ENCODE measurements around the gene RWDD3.

Gene RWDD3

DNA sequence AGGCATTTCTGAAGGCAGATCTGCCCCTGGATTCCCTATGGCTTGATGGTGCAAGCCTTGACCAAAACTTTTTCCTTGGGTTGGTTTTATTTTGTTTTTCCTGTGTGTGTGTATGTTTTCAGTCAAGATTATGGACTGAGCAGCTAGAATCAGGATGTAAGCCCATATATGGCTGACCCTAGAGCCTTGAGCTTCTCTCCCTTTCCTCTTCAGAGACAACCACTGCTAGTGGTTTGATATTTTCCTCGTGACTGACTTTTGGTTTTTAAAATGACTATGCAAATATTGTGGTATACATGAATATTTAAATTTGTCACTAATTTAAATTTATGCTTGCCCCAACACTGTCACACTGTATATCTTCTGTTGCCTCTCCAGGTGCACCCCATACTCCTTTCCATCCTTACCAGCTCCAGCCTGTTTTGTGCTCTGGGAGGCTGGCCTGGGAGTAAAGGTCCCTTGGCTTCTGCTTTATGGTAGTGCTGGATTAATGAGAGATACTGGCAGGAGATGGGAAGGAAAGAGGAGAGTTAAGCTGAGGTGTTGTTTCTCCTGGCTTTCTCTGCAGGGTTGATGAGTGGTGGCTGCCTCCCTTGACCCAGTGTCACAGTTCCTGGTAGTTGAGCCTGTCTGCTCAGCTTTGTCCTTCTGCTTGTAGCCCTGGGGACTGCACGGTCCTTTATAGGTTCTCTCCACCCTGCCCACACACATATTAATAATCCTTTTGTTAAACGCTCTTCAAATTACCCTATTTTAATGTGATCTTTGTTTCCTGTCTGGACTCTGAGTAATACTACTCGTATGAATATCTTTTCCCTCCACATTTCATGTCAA, 44.4 kb downstream of the RWDD3 start:
- in situ Hi-C loops (cut with MboI; ENCODE audit: low sequenced_read_pairs): no loop called here

DNA sequence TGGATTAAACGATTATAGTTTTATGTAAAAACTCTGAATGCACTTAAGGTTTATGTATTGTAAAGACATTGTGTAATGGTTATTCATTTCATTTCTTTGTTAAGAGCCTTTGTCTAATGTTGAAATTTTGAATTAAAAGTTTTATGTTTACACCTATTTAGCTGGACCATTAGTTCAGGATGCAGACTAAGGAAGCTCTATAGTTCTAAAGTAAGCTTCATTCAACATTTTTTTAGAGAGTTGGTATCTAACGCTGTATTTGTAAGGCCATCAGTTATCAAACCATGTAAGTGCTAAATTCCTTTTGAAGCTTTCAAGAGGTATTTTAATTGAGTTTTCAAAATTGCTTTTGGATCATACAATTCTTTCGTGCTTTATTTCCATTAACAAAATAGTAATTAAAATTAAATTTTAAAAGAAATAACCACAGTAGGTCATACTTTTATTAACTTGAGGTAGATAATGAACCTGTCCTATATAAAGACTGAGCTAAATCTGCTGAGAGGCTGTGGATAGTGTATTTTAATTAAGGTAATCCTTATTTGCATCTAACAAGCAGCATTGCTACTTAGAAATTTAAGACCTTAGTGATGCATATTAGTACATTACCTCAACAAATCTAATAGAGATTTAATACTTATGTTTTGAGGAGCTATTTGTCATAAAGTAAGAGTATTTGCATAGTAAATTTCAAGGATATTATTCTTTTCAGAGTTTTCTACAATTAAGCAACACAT, 47.9 kb downstream of the RWDD3 start:
- in situ Hi-C loops (cut with MboI; ENCODE audit: low sequenced_read_pairs): no loop called here

DNA sequence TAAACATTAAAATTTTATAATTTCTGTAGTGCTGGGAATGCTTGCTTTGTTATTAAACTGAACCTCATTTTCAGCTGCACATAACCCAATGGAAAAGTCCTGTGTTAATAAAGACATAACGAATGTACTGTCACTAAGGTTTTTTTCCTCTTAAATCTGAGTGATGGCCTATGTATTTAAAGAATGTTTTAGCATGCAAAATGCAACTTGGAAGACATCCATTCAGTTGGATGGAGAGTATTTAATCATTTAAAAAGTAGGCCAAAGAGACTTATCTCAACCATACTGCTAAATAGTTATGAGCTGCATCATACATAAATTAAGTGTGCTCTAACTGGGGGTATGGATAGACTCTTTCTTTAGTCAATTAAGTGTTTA, 48.5 kb downstream of the RWDD3 start:
- in situ Hi-C loops (cut with MboI; ENCODE audit: low sequenced_read_pairs): no loop called here

DNA sequence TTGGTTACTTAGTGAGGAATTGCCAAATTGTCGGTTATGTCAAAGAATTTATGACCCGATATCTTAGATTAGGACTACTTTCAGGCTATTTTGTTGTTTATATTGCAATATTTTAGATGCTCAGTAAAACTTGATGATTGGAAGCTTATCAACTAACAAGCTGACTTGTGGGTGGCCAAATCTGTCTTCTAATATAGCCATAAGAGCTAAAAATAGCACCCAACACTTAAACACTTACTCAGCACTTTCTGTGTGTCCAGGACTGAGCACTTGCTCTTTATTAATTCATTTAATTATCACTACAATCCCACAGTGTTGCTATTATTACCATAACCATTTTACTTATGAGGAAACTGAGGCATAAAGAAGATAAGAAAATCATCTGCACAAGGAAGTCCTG, 50.4 kb downstream of the RWDD3 start:
- in situ Hi-C loops (cut with MboI; ENCODE audit: low sequenced_read_pairs): no loop called here

DNA sequence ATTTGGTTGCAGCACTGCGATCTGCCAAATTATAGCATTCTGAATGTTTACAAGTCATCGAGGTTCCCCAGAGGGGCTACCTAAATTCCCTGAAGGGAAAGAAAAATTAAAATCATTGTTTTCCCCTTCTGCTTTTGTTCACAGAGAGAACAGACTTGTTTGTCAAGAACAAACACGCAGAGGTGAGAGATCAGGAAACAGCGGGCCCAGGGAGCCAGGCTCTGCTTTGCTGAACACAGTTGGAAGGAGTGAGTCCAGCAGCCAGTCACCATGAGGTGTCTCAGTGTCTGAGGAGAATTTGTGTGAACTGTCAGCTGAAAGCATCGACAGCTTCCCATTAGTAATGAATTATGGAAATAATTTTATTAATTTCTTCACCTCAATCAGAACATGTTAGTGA, 52.5 kb downstream of the RWDD3 start:
- in situ Hi-C loops (cut with MboI; ENCODE audit: low sequenced_read_pairs): no loop called here

DNA sequence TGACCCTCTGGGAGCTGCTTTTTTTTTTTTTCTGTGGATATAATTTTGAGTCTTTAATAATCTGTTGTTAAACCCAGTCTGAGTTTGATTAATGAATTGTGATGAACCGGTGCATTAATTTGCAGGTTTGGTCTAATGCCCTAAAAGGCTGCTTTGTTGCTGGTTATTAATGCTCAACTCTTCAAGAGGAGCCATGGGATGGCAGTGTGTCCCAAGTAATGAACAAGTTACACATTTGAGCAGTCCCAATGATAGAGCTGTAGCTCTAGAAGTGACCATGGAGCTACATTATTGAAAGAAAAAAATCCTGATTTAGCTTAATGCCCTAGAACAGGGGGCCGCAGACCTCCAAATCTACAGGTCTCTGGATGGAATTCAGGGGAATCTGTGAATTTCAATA, 53.1 kb downstream of the RWDD3 start:
- in situ Hi-C loops (cut with MboI; ENCODE audit: low sequenced_read_pairs): no loop called here

DNA sequence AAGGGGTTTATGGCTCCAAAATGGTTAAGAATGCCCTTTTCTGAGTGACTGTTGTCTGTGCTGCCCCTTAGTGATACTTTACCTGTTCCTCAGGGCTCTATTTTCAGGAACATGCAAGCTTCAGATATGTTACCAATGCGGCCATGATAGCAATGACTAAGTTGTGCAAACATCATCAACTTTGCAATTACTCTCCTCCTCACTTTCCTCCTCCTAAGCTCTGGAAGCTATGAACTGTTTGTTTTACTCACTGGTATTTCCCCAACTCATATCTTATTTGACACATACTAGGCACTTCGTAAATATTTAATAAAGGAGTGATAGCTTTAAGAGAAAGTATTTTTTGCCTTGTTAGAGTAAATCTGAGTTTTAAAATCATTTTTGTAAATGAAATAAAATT, 53.8 kb downstream of the RWDD3 start:
- in situ Hi-C loops (cut with MboI; ENCODE audit: low sequenced_read_pairs): no loop called here

Measured in HL-60/S4 (cell line).